ENCODE data around the gene GPR31.
"Not testable (repeated sequence)": the region's sequence is repeated elsewhere in the genome, so short reads cannot be mapped to it uniquely, and the experiment has no call there.

The GPR31 gene, protein sequence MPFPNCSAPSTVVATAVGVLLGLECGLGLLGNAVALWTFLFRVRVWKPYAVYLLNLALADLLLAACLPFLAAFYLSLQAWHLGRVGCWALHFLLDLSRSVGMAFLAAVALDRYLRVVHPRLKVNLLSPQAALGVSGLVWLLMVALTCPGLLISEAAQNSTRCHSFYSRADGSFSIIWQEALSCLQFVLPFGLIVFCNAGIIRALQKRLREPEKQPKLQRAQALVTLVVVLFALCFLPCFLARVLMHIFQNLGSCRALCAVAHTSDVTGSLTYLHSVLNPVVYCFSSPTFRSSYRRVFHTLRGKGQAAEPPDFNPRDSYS

DNA sequence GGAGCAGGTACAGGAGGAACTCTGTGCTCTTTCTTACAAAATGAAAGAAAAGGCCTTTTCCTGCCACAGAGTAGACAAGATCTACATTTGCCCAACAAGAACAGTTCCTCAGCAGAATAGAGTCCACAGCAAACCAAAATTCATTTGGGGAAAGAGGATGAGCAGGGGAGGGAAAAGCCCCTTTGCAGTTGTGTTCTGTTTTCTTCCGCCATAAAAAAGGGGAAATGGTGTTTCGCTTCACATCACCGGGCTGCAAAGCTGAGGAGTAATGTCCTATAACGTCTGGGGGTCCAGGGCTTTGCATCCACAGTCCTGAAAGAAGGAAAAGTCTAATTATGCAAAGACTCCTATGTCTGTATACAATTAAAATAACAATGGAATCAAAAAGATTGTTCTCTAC is at the start of gene GPR31:
Gene GPR31, minus strand, starts transcription at position 118 of the 400 bp plus-strand sequence. CDS start 149 bp downstream, outside the sequence.
- DNase-seq (ENCODE audit: low read depth): no peak

DNA sequence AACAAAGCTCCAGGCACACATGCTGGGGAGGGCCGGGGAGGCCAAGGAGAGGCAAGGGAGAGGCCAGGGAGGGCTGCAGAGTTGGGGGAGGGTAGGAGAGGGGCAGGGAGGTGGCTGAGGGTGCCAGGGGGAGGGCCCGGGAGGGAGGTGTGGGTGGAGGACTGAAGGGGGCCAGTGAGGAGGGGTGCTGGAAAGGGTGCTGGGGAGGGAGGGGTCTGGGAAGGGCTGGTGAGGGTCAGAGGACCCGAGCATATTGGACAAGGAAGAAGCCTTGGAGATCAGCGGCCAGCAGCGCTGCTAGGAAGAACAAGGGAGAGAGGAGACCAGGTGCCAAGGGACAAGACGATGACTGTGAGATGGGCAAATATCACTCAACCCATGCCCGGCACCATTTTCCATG is 49.7 kb upstream of the GPR31 start:
- DNase-seq (ENCODE audit: low read depth): no peak

DNA sequence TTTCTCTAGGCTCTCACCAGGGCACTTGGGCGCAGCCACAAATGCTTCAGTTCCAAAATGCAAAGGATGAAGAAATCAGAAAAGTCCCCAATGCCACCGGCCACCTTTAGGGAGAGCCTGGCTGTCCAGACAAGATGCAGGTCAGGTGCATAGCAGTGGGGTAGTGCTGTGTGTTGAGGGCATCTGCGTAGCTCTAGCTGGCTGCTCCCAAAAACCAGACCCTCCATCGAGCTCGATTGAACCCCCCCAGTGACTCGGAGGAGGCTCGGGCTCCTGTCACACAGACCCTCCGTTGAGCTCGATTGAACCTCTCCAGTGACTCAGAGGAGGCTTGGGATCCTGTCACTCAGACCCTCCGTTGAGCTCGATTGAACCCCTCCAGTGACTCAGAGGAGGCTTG is 47.5 kb upstream of the GPR31 start:
- not testable (repeated sequence) for DNase-seq (ENCODE audit: low read depth)

DNA sequence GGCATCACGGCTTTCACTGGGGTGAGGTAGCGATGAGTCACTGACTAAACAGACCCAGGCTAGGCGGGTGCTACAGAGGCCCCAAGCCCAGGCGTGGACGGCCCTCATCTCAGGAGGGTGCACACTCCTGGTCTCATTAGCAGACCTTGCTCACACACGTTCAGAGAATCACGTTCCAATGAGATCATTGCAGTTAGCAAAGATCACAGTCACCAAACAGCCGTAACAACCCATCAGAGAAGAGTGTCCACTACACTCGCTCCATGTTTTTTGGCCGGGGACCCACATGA is 46.2 kb upstream of the GPR31 start:
- not testable (repeated sequence) for DNase-seq (ENCODE audit: low read depth)

DNA sequence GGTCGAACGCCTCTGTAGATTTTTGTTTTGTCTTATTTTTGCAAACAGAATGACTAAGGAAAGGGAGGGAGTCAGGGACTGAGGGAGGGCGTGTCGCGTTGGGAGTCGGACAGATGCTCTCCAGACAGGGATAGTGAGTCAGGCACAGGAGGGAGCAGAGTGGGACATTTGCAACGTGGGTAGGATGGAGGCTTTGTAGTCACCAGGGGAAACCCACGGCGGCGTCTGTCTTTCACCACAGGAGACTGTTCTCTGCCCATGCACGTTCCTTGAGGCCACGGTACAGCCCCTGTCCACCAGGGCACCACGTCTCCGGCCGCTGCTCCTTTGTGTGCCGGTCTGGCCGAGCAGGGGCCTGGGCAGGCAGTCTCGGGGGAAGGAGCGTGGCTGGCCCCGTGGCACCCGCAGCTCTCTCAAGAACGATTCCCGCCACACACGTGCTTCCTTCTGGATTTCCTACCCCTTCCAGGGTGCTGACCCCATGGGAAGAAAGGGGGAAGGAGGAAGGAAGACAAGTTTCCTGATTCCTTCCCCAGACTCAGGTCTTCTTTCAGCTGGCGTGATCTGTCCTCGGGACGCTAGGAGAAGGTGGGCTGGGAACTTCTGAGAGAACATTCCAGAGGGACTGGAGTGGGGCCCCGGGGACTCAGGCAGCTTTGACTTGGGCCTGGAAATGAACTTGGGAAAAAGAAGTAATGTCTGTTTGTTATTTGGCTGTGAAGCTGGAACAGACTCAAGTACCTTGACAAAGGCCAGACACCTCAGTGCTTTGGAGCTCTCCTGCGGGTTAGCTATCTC is 45.7 kb upstream of the GPR31 start:
- DNase-seq (ENCODE audit: low read depth): not testable (repeated sequence)

DNA sequence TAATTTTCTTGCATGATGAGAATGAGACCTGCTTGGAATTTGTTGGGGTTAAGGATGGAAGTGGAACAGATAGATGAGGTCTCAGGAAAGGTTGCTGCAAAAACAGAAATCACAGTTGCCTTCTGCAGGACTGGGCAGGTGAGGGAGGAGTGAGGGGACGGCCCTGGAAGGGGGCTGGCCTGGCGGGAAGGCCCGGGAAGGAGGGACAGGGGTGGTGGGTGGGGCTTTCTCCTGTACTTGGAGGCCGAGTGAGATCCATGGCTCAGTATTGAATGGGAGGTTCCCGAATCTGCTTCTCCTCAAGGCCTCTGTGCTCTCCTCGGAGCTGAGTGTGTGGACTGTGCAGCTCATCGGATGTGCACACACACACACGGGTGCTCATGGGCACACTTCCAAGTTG is 44.8 kb upstream of the GPR31 start:
- not testable (repeated sequence) for DNase-seq (ENCODE audit: low read depth)

DNA sequence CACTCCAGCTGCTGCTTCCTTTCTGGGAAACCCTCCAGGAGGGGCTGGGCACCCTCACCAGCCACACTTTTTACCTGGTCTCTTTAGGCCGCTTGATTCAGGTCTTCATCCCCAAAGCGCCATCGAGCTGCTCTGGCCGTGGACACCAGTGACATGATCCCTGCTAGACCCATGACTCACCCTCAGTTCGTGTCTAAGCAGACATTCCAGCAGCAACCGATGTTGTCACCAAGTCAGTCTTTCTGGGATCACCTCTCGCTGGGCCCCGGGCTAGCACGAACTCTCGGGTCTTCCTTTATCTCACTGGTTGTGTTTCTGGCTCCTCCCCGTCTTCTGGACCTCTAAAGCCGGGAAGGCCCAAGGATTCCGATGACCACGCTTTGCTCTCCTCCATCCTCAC is 43.0 kb upstream of the GPR31 start:
- no peak for DNase-seq (ENCODE audit: low read depth)

DNA sequence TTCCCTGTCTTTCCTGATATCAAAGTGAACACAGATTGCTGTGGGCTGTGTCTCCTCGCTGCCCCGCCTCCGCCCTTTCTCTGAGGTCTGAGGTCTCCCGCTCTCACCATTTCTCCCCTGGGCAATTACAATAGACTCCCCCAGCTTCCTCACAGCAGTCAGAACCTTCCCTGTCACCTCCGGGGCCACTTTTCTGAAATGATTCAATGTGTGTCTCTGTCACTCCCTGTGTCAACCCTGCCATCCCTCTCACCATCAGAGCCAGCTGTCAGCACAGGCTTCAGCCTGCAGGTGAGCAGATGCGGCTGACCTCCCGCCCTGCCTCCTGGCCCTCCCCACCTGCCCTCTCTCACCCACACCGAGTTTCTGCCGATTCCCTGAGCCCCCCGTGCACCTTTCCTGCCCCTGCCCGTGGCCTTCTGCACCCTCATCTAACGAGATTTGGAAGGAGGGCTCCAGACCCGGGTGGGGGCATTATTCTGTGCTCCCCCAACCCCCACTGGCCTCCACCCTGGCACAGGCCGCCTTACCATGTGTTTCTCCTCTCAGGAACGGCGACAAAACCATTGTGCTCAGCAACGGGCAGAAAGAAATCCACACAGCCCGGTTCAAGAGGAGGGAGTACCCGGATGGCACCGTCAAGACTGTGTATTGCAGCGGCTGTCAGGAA is 38.3 kb upstream of the GPR31 start:
- not testable (repeated sequence) for DNase-seq (ENCODE audit: low read depth)

DNA sequence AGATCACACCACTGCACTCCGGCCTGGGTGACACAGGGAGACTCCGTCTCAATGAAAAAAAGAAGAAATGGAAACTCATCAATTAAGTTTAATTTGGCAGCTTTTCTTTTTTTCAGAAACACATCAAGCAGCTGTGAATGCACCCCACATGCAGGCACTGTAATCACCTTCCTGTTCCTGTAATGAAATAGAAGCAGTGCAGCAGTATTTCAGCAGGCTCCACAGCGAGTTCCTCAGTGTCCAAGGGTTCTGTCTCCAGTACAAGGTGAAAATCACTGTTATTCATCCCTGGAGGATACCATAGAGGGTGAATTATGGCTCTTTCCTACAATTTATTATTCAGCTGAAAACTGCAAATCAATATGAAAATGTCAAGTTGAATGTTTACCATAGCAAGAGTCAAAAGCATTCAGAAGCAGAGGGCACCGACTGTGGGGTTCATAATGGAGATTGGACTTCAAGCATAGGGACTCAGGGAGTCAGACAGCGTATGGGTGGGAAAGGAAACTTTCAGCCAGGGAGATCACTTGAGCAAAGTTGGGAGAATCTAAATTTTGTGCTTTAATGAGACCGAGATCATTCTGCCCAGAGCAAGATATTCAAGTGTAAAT is 35.8 kb upstream of the GPR31 start:
- not testable (repeated sequence) for DNase-seq (ENCODE audit: low read depth)

DNA sequence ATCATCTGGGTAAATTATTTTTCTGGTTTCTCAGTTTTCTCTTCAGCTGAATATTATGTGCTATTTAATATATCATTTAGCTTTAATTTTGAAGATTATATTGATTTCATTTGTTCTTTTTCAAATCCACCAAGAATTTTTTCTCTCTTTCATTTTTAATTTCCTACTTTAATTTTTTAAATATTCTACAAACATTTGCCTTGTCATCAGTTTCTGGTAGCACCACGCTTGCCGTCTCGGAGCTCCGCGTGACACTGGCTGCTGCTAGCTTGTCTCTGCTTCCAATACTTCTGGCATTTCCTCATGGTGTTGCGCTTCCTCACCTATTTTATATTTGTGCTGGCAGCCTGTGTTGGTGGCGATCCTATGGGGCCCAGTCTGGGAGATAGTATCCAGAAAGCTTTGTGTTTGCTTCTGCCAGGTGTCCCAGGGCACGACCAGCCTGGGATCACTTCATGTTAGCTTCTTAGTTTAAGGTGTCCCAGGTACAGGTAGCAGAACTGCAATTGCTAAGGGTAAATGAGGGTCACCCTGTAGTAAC is 33.3 kb upstream of the GPR31 start:
- not testable (repeated sequence) for DNase-seq (ENCODE audit: low read depth)

DNA sequence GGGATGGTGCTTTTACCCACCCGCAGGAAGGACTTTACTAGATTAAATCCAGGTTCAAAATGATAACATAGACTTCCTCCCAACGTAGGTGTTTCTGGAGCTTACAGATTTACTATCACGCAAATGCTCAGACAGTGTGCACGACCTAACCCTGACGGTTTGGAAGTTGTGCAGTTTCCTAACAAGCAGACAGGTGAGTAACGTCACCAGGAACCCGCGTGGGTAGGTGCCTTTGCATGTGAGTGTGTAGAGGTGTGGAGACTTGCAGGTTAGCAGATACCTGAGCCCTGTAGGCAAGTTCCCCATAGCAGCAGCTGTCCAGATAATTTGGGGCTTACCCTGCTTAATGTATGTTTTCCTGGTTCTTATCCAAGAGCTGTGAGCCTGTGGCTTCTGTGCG is 29.5 kb upstream of the GPR31 start:
- DNase-seq (ENCODE audit: low read depth): not testable (repeated sequence)

DNA sequence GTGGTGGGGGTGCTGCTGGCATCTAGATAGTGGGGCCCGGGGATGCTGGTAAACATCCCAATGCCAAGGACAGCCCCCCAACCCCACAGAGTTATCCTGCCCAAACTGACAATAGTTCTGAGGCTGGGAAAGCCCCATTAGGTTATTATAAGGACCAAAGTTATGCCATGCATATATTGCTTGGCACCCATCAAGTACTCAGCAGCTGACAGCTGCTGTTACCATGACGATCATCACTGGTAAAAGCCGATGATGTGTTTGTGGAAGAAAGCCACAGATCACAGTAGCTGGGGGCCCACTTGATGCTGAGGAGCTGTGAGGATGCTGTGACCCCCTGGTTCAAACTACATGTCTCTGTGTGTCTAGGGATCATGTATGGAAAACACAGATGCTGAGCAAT is 27.3 kb upstream of the GPR31 start:
- not testable (repeated sequence) for DNase-seq (ENCODE audit: low read depth)

DNA sequence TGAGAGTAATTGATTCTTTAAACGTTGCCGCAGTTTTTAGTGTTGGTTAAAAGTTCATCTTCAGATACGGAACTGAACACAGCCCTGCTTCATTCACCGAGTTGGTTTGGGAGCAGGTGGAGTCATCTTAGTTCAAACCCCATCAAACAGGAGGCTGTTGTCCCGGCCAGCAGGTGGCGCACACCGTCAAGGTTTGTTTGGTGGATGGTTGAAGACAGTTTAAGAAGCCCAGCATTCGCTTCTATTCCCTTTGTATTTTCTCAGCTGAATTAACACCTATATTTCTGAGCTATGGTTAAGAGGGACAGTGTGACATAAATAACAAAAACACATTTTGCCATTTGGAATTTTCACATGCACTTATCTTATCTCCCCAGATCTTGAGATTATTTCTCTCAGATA is 25.1 kb upstream of the GPR31 start:
- not testable (repeated sequence) for DNase-seq (ENCODE audit: low read depth)

DNA sequence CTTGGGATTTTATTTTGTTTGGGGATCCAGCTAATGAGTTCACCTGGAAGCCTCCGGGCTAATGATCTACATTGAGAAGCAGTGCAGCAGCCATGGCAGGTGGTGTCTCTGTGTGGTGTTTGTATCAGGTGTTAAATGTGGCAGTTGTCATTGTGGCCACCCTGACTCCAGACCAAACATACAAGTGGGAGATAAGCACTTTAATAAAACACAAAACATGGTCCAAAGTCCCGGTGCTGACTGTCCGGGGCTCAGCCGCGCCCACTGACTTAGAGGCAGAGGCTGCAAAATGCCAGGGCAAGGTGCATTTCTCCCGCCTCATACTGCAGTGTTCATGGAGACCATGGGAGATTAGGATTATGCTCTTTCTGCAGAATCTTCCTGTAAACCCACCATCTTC is 23.6 kb upstream of the GPR31 start:
- not testable (repeated sequence) for DNase-seq (ENCODE audit: low read depth)

DNA sequence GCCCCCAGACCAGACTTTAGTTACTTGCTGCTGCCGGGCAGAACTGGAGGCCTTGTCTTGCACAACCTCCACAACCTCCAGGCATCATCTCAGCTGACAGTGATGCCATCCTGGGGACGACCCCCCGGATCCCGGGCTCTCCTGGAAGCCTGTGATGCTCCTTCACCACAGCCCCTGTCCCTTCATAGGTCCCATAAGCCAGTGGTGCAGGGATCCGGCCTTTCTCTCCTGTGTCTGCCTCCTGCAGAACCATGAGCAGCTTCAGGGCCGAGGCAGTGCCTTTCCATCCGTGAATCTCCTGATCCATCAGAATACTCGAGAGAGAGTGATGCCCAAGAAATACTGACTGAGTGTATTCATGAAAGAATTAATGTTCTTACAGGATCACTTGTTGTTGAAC is 22.3 kb upstream of the GPR31 start:
- not testable (repeated sequence) for DNase-seq (ENCODE audit: low read depth)

DNA sequence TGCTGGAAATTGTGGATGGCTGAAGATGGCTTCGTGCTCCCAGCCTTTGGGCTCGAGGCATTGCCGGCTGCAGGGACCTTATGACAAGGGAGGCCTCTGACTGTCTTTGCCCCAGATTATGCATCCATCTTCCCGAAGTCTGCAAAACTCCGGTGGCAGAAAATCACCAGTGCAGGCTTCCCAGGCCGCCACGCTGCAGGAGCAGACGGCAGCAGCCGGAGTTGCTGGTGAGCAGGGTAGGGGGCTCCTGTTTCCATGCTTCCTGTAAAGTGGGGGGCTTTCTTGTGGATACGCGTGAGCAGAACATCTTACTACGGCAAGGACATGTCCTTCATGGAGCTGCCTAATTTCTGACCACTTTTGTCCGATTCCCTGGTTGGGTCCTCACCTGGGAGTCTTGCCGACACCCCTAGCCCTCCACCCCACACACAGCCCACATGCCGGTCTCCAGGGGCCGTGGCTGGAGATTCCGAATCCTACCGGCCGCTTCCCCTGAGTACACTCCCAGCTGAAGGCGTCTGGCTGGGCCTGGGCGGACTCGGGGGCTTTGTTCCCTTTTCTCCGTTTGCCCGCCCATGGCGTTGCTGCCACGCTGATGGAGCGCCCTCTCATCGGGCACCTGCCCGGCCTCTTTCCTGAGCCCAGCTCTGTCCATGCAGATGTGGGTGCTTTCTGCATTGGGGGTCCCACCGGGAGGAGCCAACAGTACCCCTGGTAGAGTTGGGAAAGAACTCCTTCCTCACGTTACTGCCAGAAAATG is 21.3 kb upstream of the GPR31 start:
- not testable (repeated sequence) for DNase-seq (ENCODE audit: low read depth)

DNA sequence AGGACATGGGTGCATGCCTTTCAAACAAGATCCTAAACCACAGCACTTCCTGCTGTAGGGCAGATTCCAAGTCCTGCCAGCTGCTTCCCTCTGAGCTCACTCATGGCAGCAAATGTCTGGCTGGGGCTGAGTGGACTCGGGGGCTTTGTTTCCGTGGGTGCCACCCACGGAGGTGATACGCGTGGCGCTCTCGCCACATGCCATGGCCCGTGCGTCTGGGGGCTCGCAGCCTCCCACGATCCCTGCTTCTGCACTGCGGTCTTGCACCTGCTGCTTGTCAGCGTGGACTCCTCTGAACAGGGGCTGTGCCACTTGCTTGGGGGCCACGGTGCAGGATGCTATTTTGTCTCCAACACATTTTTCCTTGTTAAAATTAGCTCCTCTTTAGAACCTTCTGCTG is 19.5 kb upstream of the GPR31 start:
- not testable (repeated sequence) for DNase-seq (ENCODE audit: low read depth)

DNA sequence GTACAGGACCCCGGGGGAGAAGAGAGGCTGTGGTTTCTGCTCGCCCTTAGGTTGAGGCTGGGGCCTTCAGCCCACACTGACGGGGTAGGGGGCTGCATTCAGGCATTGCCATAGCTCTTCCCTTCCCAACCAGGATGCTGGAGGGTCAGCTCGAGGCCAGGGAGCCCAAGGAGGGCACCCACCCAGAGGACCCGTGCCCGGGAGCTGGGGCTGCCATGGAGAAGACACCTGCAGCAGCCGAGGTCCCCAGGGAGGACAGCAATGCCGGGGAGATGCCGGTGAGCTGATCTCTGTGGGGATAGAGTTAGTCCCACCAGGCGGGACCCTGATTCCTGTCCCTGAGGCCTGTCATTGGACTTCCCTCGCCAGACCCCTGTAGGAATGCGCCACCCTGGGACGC is 14.2 kb upstream of the GPR31 start:
- DNase-seq (ENCODE audit: low read depth): not testable (repeated sequence)

DNA sequence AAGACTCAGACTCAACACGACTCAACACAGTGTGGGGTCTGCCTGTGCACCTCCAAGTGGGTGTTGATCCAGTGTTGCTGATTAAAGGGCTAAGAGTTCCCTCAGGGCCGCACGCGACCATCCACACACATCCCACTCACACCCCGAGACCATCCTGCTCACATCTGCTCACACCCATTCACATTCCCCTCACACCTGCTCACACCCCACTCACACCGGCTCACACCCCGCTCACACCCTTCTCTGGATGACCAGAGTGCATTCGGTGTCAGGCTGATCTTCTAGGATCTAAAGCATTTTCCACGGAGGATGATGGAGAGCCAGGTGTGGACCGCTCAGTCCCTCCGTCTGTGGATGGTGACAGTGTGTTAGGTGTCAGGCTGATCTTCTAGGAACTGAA is 13.5 kb upstream of the GPR31 start:
- DNase-seq (ENCODE audit: low read depth): not testable (repeated sequence)

DNA sequence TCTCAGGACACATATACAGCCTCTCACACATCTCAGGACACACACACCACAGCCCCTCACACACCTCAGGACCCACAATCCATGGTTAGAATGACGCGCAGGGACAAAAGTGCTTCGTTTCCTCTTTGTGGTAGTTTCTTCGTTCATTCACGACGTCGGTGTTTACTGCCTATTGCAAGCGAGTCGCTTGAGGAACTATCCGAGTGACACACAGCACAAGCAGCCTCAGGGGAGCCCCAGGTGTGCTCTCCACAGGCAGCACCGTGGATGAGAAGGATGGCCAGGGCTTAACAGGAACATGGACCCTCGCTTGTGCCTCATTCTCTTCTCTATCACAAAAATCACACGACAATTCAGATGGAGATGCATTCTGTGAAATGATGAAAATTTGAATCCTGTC is 12.1 kb upstream of the GPR31 start:
- DNase-seq (ENCODE audit: low read depth): not testable (repeated sequence)

DNA sequence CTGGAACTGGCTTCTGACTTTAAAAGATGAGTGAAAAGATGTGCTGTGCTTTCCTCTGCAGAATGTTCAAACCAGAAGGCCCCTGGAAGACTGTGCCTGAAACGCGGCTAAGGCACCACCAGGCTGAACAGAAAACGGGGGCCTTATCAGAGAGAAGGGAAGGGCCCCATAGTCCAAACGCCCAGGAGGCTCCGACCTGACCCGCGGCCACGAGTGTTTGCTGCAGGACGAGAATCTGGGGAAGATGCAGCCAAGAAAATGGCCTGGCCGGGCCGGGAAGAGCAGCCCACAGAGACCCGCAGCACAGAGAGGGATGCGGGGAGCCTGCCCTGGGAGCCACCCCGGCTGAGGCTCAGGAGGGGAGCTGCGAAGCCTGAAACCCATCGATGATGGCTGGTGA is 10.5 kb upstream of the GPR31 start:
- DNase-seq (ENCODE audit: low read depth): not testable (repeated sequence)

Measured in non-pigmented ciliary epithelial cell (primary cell).